T follicular helper cell (primary cell): ENCODE data around the gene INPP1.

Experiments used
- DNase-seq: peaks from one replicate; pipeline ENCODE4 v3.0.0-alpha.2; 2020; ENCODE audit warnings: low read depth

The INPP1 gene

DNA sequence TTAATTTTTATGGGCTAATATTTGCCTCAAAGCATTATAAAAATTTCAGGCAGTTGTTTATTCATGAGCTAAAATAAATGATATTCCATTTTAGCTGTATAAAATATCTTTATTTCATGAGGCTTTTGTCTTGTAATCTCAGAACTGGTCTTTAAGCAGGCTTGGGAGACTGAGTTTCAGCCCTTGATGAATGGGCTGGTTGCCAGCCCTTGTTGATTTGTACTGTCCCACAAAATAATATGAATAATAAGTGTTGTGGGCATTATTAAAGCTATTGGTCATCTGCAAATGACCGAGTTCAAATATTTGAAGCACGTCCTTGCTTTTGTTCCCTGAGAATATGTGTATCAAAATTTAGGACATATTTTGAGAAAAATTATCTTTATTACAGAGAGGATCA is 18.2 kb downstream of the INPP1 start:
- no peak for DNase-seq

- DNase-seq: no peak
Measured at GRCh38 chr2:190362894-190363293, 19.5 kb downstream of the INPP1 start.

DNA sequence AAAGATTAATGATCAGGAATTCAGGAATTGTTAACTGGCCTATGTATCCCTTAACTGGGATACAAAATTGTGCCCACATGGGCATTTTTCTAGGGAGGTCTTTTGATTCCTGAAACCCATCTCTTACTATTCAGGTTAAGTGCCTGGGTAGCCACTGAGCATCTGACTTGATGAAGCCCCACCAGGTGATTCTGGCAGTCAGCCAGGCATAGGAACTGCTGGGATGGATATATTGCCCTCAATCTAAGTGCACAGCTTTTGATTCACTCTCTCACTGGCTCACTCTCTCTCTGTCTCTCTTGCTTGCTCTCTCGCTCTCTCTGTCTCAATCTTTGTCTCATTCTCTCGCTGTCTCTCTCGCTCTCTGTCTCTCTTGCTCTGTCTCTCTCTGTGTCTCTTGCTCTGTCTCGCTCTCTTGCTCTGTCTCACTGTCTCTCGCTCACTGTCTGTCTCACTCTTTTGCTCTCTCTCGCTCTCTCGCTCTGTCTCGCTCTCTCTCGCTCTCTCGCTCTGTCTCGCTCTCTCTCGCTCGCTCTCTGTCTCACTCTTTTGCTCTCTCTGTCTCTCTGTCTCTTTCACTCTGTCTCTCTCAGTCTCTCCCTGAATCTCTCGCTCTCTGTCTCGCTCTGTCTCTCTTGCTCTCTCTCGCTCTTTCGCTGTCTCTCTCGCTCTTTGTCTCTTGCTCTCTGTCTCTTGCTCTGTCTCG is 22.3 kb downstream of the INPP1 start:
- DNase-seq: no peak

- DNase-seq: no peak
Measured at GRCh38 chr2:190366248-190366753, 22.9 kb downstream of the INPP1 start.

DNA sequence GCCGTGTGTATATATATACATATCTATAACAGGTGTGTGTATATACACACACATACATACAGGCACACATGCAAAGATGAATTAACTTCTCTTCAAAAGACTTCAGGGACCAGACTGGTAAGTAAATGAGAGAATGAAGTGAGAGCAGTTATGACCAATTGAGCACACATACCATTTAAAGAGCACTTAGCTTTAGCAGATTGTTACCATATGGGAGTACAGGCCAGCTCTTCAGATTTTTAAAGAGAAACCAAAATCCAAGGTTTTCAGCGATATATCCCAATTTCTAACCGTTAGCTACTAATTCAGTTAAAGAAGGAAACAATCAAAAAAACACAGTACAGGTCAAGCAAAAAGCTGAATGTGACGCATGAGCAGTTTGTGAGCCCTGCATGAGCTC is 23.7 kb downstream of the INPP1 start:
- no peak for DNase-seq

DNA sequence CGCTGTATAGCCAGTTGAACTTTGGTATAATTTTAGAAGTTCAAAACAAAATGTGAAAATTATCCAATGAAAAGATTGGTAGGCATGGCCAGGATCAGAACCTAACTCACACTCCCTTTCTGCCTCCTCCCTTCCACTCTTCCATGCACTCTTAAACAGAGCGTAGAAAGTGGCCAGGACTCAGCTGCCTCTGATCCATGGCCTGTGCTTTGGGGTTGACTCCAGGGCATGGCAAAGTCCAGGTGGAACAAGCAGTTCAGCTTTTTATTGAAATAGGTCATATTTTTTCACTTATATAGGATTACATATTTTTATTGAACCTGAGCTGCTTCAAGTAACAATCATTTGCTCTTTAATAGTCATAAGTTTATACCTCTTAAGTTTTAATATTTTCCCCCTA is 26.2 kb downstream of the INPP1 start:
- DNase-seq: no peak

- DNase-seq: no peak
Measured at GRCh38 chr2:190376083-190376482, 32.7 kb downstream of the INPP1 start.

- no peak for DNase-seq
Measured at GRCh38 chr2:190376591-190377245, 33.3 kb downstream of the INPP1 start.

- no peak for DNase-seq
Measured at GRCh38 chr2:190378880-190379237, 35.5 kb downstream of the INPP1 start.

DNA sequence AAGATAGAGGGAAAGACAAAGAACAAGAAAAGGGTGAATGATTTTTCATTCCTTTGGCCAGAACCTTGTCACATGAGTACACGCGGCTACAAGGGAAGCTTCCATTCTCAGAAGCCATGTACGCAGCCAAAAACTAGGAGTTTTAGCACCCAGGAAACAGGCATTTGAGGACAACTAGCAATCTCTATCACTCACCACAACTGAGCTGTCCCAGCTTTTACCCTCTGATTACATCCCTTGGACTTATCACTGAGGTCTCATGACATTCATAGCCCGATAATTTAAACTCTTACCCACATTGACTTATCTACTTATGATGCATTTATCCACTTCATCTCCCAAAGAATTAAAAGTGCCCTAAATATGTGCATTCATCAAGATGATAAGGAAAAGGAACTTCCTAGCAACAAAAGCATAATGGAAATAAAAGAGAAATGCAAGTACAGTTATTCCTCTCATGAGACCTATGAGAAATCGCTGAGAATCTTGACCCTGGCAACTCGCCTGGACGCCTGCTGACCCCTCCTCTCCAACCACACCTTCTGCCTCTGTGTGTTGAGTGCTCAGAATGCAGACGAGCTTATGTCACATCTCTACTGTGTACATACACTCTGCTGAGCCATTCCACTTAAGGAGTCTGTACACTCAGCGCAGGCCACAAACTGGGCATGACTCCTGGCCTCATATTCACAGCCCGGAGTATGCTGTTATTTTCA is 36.0 kb downstream of the INPP1 start:
- no peak for DNase-seq

- no peak for DNase-seq
Measured at GRCh38 chr2:190380962-190381412, 37.6 kb downstream of the INPP1 start.

DNA sequence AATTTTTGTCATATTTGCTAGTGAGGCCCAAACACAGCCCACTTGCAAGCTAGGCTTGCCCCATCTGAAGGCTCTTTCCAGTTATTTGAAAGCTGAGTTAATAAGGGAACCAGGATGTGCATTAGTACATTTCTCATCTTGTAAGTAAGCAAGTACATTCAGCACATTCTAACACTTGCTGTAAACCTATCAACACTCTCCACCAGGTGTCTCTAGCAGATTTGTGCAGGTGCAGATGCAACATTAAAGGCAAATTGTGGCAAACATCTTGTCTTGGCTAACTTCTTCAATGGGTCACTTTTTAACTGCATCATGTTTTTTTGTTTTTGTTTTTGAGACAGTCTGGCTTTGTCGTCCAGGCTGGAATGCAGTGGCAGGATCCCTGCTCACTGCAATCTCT is 39.5 kb downstream of the INPP1 start:
- no peak for DNase-seq

GRCh38 chr2:190387422-190387821 is 44.0 kb downstream of the INPP1 start:
- no peak for DNase-seq

GRCh38 chr2:190396271-190396670 is 52.9 kb downstream of the INPP1 start:
- no peak for DNase-seq

- DNase-seq: no peak
Measured at GRCh38 chr2:190402986-190403603, 59.7 kb downstream of the INPP1 start.

DNA sequence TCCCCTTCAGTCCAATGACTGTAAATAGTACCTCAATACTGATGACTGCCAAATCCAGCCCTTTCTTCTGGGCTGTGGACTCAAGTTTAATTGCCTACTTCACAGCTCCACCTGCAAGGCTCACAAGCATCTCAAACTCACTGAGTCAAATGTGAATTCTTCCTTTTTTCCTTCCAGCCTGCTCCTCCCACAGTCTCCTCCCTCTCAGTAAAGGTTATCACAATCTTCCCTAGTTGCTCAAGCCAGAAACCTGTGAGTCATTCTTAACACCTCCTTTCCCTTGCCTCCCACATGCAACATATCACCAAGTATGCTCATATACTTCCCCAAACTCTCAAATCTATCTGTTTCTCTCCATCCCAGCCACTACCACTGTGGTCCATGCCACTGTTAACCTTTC is 61.1 kb downstream of the INPP1 start:
- DNase-seq: no peak

GRCh38 chr2:190405070-190405469 is 61.7 kb downstream of the INPP1 start:
- DNase-seq: no peak

GRCh38 chr2:190405995-190406394 is 62.6 kb downstream of the INPP1 start:
- DNase-seq: no peak

- DNase-seq: no peak
Measured at GRCh38 chr2:190406805-190407204, 63.4 kb downstream of the INPP1 start.

DNA sequence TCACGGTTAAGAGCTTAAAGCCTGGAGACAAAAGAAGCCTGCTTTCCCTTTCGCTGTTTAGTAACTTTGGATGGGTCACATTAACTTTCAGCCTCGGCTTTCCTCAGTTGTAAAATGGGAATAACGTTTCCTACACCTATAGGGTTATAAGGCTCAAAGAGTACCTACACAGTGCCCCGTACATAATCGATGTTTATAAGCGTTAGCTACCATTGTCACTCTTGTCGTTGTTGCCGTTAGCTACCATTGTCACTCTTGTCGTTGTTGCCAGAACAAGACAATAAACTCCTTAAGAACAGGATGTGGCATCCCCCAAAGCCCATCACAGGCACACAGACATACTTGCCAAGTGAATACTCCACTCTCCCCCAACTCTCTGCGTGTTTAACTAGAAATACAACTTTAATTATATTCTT is 63.9 kb downstream of the INPP1 start:
- DNase-seq: peak; percentile 61

GRCh38 chr2:190407662-190408537 is 64.5 kb downstream of the INPP1 start, which contains the start of gene MFSD6:
Gene MFSD6 (plus strand): TSS chr2:190408355. CDS start chr2:190436030, 27,675 bp downstream.
- DNase-seq: peak; percentile 54
